ENCODE data around the gene PADI2.

The PADI2 gene

DNA sequence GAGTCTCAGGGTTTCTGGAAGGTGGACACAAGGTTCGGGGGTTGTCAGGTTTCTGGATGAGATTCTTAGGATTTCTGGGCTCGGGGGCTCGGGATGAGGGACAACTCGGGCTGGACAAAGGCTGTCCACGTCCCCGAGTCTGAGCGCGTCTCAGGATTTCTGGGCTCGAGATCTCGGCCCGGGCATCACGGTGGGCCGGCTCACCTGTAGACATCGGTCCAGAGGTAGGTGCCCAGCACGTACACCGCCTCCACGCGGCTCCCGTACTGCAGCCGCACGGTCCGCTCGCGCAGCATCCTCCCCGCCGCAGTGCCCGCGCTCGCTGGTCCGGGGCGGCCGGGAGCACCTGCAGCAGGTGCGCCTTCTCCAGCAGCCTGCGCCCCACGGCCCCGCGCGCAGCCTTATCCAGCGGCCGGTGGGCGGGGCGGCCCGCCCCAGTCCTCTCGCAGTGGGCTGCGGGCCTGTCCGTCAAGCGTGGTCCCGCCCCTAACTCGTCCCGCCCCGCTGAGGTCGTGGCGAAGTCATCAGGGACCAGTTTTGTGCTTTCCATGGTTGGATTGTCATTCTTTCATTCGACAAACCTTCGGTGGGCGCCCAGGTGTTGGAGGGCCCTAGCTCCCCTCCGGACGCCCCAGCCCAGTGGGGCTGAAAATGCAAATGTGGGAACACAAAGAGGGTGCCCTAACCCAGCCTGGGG lies at the start of gene PADI2:
TSS of gene PADI2 (minus strand) at position 376 of the 697 bp plus-strand sequence. CDS start at position 296, 80 bp downstream.
- FAIRE-seq: no peak

DNA sequence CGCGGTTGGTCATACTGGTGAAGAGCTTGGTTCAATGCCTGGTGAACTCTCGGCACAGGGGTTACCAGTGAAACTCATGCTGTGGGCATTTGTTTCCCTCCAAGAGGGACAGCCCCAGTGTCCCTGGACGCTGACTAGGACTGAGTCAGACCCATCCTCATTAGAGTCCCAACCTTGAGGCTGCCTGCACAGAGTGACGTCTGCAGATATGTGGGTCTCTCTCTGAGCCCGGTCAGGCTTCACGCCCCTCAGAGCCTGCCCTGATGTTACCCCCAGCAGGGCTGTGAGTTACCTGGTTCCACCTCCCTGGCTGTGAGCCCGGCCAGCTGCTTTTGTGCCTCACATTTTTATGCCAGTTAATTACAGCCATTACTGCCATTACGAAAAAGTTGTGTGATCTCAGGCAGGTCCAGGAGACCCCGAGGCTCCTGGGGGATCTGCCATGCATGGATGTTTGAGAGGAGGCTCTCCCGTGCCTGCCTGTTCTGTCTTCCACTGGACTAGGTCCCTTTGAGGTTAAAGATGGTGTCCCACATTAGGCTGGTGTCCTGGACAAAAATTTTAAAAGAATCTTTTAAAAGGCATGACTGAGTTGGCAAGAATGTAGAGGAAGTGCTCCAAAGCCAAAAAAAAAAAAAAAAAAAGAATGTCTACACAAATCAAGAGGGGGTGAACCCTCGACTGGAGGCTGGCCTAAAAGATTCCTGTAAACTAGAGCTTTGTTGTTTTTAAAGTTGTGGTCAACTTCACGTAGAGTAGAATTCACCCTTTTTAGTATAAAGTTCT lies 49.0 kb upstream of the PADI2 start:
- no peak for FAIRE-seq

DNA sequence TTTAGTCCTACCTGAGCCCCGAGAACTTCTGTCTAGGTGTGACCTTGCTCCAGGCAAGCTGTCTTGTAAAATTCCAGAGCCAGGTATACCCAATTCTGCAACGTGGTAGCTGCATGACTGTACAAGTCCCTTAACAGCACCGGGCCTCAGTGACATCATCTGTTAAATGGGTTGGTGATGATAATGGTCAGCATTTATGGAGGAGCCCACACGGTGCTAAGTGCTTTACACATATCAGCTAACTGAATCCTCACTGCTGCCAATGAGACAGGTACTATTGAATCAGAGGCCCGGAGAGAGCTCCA lies 48.5 kb upstream of the PADI2 start:
- FAIRE-seq: no peak

DNA sequence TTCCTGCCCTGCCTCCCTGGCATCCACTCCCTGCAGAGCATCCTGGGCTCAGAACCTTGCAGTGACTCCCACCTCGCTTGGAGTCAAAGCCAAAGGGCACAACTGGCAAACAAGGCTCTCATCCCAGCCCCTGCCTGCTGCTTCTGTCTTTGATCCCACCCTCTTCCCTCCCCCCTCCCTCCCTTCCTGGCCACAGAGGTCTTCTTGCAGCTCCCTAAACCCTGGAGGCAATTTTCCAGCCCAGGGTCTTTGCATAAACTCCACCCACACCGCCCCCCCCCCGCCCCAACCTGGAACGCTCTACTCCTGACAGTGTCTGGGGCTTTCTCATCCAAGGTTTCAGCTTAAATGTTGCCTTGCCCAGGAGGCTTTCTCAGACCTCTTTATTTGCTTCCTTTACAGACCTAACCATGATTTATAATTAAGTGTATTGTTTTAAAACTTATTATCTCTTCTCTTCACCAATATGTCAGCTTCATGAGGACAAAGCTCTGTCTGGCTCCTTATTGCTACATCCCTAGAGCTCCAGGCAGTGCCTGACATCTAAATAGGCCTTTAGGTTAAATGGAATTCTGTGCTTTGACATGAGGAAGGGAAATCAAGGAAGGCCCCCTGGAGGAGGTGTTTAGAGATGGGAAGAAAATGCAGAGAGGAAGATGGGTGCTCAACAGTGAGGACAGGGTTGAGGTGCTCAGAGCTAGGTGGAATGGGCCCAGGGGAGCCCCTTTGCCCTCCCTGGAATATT lies 48.0 kb upstream of the PADI2 start:
- no peak for FAIRE-seq

DNA sequence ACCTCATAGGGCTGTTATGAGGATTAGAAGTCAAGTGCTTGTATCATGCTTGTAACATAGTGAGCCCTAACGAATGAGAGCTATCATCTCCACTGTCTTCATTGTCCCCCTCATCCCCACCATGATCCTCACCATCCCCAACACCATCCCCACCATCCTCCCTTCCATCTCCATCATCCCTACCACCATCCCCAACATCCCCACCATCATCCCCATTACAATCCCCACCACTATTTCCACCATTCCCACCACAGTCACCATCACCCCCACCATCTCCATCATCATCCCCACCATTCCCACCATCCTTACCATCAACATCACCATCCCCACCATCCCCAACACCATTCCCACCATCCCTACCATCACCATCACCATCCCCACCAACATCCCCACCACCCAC lies 46.6 kb upstream of the PADI2 start:
- no peak for FAIRE-seq

DNA sequence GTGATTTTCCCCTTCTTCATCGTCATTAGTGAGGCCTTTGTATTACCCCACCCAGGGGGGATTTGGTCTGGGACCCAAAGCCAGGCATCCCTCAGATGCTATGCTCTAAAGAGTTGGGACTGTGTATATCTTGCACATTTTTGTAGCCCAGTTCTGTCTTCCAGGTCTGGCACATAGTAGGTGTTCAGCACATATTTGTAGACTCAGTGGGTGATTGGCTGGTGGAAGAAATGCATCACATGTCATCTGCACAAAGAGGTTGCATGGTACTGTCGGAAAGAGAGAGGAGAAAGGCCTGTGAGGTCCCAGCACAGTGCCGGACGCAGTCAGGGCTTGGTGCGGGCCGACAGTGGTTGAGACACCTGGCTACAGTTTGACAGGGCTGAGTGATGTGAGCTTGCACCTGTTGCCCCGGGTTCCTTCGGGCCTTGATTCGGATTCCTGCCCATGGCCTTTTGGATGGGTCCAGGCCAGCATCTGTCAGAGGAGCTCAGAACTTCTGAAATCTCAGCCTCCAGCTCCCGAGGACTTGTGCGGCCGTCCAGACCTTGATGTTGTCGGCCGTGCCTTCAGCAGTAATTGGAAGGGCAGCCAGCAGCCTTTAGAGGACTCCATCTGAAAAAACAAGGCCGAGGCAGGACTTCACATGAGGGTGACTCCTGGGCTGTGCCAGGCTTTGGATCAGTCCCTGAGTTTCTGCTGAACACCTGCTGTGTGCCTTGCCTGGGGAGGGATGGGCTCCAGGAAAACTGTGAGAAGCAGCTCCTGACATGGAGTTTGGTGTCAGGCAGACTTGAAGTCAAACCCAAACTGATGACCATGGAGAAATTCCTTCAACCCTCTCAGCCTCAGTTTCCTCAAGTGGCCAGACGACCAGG lies 44.8 kb upstream of the PADI2 start:
- no peak for FAIRE-seq

DNA sequence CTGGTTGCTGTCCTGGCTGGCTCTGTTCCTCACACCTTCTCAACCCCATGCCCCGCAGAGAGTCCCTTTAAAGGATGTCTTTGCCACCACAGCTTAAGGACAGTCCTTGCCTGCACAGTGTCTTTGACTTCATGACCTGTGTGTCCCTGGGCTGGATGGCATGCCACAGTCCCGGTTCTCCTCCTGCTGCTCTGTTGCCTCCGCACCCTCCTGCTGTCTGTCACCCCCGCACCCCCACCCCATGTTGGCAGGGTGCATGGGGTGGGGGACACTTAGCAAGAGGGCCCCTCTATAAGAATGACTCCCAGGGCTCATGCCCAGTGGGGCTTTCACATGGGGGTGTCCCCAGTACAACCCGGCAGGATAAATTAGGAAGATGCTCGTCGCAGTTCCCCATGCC lies 44.1 kb upstream of the PADI2 start:
- FAIRE-seq: no peak

DNA sequence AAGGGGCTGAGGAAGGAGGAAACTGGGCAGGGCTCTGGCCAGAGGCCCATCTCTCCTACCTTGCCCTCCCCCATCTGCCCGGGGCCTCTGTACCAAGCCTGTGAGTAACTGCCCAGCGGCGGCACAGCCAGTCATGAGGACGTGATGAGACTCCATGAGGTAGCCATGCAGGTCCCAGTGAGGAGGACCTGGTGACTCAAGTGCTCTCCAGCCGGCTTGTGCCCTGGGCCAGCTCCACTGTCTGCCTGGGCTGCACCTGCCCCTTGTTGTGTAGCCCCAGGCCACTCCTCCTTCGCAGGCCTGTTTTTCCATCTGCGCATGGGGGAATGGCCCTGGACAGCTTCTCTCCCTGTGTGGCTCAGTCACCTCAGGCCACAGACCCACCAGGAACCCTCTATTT lies 43.7 kb upstream of the PADI2 start:
- FAIRE-seq: no peak

DNA sequence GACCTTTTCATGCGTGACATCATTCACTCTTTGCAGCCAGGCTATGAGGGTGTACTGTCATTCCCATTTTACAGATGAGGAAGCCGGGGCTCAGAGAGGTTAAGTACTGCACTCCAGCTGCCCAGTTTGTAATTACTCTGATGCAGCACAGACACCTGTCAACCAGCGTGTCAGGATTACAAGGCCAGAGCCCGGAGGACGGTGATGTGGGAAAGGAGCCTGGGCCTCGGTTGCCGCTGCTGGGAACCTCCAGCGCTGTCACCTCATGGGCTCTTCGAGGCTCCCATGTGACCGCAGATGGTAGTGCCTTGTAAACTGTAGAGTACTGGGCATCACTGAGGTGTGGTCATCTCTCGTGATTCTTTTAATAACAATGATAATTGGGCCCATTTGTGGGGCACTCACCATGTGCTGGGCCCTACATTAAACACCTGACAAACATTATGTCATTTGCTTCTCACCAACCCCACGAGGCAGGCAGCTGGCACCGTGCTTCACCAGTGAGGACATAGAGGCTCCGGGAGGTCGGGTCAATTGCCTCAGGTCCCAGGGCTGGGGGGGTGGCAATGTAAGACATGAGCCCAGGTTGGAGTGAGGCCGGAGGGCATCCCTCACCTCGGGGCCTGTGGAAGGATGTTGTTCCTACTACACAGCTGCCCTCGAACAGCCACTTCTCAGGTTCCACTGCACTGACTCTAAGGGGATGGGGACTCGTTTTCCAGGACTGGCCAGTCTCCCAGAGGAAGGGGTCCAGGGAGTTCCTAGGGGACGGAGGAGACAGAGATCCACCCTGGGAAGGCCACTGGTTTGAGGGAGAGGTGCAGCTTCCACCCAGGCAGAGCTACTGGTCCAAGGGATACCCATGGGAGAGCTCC lies 42.9 kb upstream of the PADI2 start:
- no peak for FAIRE-seq

DNA sequence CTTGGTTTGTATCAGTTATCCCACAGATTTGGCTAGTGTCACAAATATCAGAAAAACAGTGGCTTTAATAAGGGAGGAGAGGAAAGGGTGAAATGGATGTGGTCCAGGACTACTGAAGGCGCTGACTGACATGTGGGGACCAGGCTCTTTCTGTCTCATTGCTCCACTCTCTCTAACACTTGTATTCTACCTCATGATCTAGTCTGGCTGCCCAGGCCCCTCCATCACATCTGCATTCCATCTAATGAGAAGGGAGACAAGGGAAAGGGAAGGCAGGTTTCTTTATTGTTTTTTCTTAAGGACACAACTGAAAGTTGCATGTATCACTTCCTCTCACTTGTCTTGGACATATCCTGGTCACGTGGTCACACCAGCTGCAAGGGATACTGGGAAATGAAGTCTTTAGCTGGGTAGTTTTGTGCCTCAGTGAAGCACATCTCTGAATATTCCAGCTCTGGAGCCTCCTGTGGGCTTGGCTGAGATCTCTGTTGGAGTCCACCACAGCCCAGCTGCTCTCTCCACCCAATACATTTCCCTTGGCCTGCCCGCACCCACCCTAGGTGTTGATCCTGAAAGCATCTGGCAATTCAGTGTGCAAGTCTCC lies 42.0 kb upstream of the PADI2 start:
- FAIRE-seq: no peak

DNA sequence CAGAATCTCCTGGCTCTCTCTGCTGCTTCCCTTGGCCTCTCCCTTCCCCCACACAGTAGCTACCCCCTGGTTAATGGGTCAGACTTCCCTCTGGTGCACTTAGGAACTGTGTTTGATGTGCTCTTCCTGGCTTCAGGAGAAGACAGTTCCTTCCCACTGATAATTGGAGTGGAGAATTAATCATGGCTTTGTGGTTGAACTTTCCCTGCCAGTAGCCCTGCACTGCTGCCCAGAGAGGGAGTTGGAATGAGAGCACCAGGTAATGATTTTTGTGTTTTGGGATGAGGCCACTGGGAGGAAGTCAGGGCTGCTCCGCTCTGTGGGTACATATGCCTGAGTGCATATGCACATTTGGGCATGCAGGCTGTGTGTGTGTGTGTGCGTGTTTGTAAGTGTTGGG lies 39.7 kb upstream of the PADI2 start:
- no peak for FAIRE-seq

DNA sequence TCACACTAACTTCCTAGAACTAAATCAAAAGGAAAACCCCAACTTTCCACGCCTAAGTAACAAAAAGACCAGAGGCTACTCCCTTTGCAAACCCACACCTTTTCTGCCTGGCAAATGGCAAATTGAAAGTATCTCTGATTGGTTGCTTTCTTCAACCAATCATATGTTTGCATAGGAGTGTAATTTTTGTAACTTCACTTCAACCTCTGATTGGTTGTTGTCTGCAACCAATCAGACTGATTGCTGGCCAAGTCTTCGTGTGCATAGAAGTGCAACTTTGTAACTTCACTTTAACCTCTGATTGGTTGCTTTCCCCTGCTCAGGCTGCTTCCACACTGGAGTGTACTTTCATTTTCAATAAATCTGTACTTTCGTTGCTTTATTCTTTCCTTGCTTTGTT lies 36.9 kb upstream of the PADI2 start:
- no peak for FAIRE-seq

DNA sequence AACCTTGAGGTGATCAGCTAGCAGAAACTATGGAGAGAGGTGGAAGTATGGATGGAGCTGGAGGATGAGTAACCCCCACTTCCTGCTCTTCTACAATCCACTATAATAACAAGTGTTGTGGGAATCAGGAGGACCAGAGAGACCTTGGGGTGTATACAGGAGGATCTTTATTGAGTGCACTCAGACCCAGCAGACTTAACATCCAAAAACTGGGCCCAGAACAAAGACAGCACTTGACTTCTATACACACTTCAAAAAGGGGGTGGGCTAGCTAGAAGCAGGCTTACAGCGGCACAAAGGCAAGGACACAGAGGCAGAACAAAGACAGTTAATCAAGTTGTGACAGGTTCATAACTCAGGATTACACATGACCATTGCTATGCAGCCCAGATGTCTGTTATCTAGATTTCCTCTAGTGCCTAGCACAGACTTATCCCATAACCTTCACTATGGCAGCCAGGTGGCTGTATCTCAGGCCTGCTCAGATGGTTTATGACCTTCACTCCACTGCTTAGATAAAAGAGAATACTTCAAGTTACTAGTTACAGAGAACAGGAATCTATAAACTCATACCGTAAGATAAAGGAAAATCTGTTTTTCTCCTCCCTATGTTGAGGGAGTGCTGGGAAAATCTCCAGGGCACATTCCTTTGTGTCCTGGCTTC lies 36.1 kb upstream of the PADI2 start:
- FAIRE-seq: no peak

DNA sequence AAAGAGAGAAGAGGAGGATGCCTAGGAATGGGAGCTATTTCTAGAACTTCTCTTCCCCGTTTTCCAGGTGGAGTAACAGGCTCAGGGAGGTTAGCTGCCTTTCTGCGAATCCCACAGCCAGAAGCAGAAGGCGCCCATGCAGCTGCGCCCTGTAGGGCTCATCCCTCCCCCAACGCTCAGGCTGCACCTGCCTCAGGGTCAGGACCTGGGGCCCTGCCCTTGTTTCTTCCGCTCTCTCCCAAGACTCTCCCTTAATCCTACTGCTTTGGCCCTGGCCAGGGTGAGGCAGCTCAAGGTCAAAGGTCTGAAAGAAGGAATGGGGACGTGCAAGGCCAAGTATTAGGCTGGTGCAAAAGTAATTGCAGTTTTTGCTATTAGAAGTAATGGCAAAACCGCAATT lies 30.5 kb upstream of the PADI2 start:
- no peak for FAIRE-seq

DNA sequence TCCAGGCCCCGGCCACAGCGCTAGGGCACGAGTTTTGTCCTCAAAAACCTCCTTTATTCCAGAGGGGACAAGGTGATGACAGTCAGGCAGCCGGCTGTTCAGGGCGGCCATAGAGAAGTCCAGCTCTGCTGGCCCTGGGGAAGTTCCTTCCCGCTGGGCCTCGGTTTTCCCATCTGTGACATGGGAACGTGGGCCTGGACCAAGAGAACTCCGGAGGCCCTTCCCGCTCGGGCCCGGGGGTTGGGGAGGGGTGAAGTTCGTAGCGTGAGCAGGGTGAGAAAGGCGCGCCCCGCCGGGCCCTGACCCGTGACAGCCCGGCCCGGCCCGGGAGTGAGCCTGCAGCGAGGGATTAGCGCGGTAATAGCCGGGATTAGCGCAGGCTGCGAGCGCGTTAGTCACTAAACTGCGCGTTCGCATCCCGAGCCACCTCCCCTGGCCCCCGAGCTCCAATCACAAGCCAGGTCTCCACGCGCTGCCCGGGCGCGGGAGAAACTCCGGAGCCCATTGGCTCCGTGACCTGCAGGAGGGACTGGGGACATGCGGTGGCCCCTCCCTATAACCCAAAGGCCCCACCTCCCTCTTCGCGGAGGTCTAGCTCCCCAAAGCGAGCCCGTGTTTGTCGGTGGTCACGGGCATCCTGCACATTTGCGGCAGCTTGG lies 29.8 kb upstream of the PADI2 start:
- no peak for FAIRE-seq

DNA sequence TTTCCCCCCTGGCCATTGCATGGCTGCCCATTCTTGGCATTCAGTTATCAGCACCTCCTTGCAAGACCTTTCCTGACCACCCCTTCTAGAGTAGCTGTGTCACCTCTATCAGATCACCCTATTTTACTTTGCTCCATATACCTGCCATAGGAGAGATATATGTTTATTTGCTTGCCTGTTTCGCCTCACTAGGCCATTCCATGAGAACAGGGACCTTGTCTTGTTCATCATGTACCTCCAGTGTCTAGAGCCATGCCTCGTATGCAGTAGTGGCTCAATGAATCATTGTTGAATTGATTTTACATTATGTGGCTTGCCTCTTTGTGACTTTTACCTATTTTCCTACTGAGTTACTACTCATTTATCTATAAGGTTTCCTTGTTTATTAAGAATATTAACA lies 26.4 kb upstream of the PADI2 start:
- FAIRE-seq: no peak

DNA sequence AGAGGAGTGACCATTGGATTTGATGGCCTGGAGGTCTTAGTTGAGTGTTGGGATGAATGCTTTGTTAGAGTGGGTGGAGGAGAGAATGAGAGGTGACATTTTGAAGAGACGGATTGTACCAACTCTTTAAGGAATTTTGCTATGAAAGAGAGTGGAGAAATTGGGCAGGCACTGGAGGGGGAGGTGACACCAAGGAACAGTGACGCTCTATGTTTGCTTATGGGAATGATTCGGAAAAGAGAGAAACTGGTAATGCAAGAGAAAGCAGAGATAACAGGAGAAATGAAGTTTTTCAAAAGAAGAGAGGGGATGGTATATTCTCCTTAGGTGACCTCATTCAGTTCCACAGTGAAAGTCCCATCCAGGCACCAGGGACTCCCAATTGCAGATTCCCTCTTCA lies 24.5 kb upstream of the PADI2 start:
- FAIRE-seq: no peak

DNA sequence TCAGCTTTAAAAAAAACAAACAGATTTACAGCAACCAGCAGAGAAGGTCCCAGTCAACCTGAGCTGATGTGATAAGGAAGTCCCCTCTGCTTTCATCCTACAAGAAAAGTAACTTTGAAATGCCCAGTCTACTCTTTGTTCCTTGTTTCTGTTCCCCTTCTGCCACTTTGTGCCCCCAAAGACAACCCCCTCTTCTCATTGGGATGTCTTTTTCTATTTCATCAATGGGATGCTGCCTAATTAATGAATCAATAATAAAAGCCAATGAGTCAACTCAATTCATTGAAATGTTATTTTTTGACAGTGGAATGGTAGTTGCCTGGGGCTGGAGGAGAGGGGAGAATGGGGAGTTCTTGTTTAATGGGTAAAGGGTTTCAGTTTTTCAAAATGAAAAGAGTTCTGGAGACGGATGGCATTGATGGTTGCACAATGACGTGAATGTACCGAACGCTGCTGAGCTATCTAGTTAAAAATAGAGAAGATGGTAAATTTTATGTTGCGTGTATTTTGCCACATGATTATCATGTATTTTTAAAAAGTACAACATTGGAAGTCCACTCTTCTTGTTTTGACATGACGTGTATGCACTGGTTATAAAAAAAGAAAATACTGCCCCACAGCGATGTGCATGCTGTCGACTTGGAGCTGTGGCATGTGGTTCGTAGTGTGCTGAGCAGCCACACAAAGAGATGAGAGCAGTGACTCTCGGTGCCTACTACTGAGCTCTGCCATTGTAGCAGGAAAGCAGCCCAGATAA lies 22.4 kb upstream of the PADI2 start:
- FAIRE-seq: no peak

DNA sequence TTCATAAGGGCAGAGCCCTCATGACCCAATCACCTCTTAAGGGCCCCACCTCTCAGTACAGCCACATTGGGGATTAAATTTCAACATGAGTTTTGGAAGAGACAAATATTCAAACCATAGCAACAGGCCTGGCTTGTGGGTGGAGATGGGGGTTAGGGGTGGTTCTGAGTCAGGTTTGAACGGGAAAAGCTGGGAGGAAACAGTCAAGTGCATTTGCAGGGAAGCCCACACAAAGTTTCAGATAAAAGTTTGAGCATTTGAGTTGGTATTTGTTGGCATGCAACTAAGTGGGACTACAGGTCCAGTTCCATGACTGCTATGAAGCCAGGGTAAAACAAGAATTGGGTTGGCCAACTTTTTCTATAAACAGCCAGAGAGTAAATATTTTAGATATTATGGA lies 21.0 kb upstream of the PADI2 start:
- no peak for FAIRE-seq

DNA sequence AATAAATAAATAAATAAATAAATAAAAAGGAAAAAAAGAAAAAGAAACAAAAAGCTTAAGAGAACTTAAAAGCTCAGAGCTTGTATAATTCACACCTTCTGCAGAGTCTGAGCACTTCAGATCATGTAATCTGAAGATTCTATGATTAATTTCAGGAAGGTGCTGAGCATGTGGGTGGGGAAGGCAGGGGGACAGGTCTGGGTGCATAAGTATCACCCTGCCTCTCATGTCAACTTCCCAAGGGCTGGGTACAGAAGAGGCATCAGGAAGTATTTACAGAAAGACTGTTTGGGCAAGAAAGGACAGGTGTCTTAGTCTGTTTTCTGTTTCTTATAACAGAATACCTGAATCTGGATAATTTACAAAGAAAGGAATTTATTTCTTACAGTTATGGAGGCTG lies 20.4 kb upstream of the PADI2 start:
- no peak for FAIRE-seq

Measured in colon (tissue), 2 donors.